Calu3 (cell line): ENCODE data around the gene NOM1. TPM values are rescaled to one million over a fixed set of nuclear protein-coding genes. Genes with fewer than 3 reads are reported as not detected.
"Not testable (repeated sequence)": the region's sequence is repeated elsewhere in the genome, so short reads cannot be mapped to it uniquely, and the experiment has no call there.

ENCODE experiments used
- Bru-seq: library from RNA; stranded (reverse); fragments of 400-500 nt; gene quantifications from one replicate; lab custom pipeline; 2021; lab: Mats Ljungman, UMichigan
- BruChase-seq, 2 experiments: library from RNA; stranded (reverse); fragments of 400-500 nt; gene quantifications; one replicate each; lab custom pipeline; 2021; lab: Mats Ljungman, UMichigan
- BruUV-seq: library from RNA; stranded (reverse); fragments of 400-500 nt; replicated peaks from 2 replicates; lab custom pipeline; 2021; lab: Mats Ljungman, UMichigan
- CTCF ChIA-PET: fragments of 300-600 bp; sonication (Branson Sonifier 250); formaldehyde crosslinking; loops from one replicate; lab custom pipeline; 2022; ENCODE audit warnings: antibody characterized with exemption; lab: Charles Lee
- DNase-seq: peaks from one replicate; pipeline ENCODE4 v3.0.0; 2022
- H3K27ac Mint-ChIP-seq: one replicate; pipeline ENCODE4 v1.8.0; 2022; ENCODE audit warnings: mixed read lengths; ENCODE audit not compliant: unreplicated experiment
- H3K27me3 Mint-ChIP-seq: one replicate; pipeline ENCODE4 v1.8.0; 2022; ENCODE audit warnings: mixed read lengths; ENCODE audit not compliant: unreplicated experiment
- H3K36me3 Mint-ChIP-seq: one replicate; pipeline ENCODE4 v1.8.0; 2022; ENCODE audit warnings: mild to moderate bottlenecking, moderate library complexity, mixed read lengths; ENCODE audit not compliant: insufficient read depth, unreplicated experiment
- H3K4me1 Mint-ChIP-seq: one replicate; pipeline ENCODE4 v1.8.0; 2022; ENCODE audit warnings: mild to moderate bottlenecking, low read depth, mixed read lengths; ENCODE audit not compliant: unreplicated experiment
- H3K4me3 Mint-ChIP-seq: one replicate; pipeline ENCODE4 v1.8.0; 2022; ENCODE audit warnings: mild to moderate bottlenecking, low read depth, moderate library complexity, mixed read lengths; ENCODE audit not compliant: unreplicated experiment
- H3K9me3 Mint-ChIP-seq: one replicate; pipeline ENCODE4 v1.8.0; 2022; ENCODE audit warnings: low read depth, mixed read lengths; ENCODE audit not compliant: unreplicated experiment
- intact Hi-C: fragments of 100-400 bp; cut with micrococcal nuclease; formaldehyde crosslinking; loops from one replicate; pipeline ENCODE4 v1.10.0; 2022; ENCODE audit not compliant: unreplicated experiment
- long read RNA-seq: library from polyadenylated mRNA; stranded (forward); transcript quantifications from one replicate; pipeline ENCODE4 v2.0.0, GENCODE V29; 2022
- total RNA-seq: library from RNA; stranded (reverse); gene quantifications from 2 replicates; pipeline ENCODE4 v1.2.3, GENCODE V29; 2022
- TF ChIP-seq, protein P1 (sequence below): fragments of 200-600 bp; IDR thresholded peaks from one replicate; pipeline ENCODE4 v1.8.0; 2022; ENCODE audit warnings: antibody characterized with exemption; ENCODE audit not compliant: unreplicated experiment

The NOM1 gene, protein sequence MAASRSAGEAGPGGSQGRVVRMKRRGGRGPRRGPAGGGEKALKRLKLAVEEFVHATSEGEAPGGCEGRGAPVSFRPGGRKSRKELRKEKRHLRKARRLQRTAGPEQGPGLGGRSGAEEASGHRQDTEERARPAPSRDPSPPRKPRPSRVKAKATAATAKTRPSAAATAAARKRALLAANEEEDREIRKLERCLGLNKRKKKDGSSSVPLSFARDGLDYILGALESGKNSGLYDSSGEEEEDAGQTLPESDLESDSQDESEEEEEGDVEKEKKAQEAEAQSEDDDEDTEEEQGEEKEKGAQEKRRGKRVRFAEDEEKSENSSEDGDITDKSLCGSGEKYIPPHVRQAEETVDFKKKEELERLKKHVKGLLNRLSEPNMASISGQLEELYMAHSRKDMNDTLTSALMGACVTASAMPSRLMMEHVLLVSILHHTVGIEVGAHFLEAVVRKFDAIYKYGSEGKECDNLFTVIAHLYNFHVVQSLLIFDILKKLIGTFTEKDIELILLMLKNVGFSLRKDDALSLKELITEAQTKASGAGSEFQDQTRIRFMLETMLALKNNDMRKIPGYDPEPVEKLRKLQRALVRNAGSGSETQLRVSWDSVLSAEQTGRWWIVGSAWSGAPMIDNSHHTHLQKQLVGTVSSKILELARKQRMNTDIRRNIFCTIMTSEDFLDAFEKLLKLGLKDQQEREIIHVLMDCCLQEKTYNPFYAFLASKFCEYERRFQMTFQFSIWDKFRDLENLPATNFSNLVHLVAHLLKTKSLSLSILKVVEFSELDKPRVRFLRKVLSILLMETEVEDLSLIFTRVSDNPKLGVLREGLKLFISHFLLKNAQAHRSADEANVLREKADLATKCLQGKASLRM
- total RNA-seq (32.9 and 35.1 TPM in 2 replicates), Bru-seq, nascent RNA (percentile 85 among the genes with signal in this experiment), BruChase-seq, experiment 1, labeled RNA remaining after a 6-hour chase (percentile 84 among the genes with signal in this experiment), BruChase-seq, experiment 2, labeled RNA remaining after a 2-hour chase (percentile 89 among the genes with signal in this experiment)
- long read RNA-seq, full-length matches to known transcripts: 3 of 13 reads
- long read RNA-seq, partial matches to known transcripts: 7 of 13 reads
- long read RNA-seq, other reads (novel, unspliced or antisense): 3 of 13 reads

DNA sequence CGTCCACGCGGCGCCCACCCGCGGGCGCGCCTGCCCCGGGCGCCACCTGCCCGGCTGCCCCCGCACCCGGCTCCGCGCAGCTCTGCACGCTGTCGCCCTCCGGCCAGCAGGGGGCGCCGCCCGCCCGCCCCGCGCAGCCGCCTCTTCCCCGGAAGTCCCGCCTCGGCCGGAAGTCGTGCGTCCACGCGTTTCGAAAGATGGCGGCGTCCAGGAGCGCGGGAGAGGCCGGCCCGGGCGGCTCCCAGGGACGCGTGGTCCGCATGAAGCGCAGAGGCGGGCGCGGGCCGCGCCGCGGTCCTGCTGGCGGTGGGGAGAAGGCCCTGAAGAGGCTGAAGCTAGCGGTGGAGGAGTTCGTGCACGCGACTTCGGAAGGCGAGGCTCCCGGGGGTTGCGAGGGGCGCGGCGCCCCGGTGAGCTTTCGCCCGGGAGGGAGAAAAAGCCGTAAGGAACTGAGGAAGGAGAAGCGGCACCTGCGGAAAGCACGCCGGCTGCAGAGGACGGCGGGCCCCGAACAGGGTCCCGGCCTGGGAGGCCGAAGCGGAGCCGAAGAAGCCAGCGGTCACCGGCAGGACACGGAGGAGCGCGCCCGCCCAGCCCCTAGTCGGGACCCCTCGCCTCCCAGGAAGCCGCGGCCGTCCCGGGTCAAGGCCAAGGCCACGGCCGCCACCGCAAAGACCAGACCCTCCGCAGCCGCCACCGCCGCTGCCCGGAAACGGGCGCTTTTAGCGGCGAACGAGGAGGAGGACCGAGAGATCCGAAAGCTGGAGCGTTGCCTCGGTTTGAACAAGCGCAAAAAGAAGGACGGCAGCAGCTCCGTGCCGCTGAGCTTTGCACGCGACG, at the start of gene NOM1:
TSS of gene NOM1 (plus strand) at position 172 of the 840 bp plus-strand sequence. CDS start at position 198, 26 bp downstream.
- peaks cover 7% of the 10 kb centered on the region for H3K27me3 Mint-ChIP-seq
- peak within 1 kb of the TSS; percentile 68 for H3K27ac Mint-ChIP-seq
- TF ChIP-seq, protein P1, sequence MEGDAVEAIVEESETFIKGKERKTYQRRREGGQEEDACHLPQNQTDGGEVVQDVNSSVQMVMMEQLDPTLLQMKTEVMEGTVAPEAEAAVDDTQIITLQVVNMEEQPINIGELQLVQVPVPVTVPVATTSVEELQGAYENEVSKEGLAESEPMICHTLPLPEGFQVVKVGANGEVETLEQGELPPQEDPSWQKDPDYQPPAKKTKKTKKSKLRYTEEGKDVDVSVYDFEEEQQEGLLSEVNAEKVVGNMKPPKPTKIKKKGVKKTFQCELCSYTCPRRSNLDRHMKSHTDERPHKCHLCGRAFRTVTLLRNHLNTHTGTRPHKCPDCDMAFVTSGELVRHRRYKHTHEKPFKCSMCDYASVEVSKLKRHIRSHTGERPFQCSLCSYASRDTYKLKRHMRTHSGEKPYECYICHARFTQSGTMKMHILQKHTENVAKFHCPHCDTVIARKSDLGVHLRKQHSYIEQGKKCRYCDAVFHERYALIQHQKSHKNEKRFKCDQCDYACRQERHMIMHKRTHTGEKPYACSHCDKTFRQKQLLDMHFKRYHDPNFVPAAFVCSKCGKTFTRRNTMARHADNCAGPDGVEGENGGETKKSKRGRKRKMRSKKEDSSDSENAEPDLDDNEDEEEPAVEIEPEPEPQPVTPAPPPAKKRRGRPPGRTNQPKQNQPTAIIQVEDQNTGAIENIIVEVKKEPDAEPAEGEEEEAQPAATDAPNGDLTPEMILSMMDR: peak; percentile 78
- intact Hi-C loops: loop anchor here (5.0 kb wide), 1 partner anchor 42 kb away; no protein-coding TSS in a partner anchor
- peaks cover 28% of the 10 kb centered on the region for H3K4me1 Mint-ChIP-seq
- H3K9me3 Mint-ChIP-seq: no peaks in the 10 kb centered on the region
- H3K36me3 Mint-ChIP-seq: peaks cover 40% of the 10 kb centered on the region
- no TSS peak for BruUV-seq
- peak; percentile 93 for DNase-seq
- CTCF ChIA-PET: interaction anchor here (0.9 kb wide), 1 partner anchor 58 kb away, joined by 3 read pairs; no protein-coding TSS in a partner anchor
- peak within 1 kb of the TSS; percentile 86 for H3K4me3 Mint-ChIP-seq

DNA sequence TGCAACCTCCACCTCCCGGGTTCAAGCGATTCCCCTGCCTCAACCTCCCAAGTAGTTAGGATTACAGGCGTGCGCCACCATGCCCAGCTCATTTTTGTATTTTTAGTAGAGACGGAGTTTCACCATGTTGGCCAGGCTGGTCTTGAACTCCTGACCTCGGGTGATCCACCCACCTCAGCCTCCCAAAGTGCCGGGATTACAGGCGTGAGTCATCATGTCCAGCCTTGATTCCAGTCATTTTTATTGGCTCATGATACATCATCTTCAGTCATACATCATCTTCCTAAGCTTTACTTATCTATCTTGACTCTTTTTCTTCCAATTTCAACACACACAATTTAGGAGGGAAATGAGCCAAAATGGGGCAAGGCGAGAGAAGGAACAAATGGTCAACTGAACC, 49.4 kb upstream of the NOM1 start:
- H3K36me3 Mint-ChIP-seq, H3K4me3 Mint-ChIP-seq, CTCF ChIA-PET, DNase-seq, intact Hi-C loops, H3K27me3 Mint-ChIP-seq, H3K9me3 Mint-ChIP-seq, BruUV-seq, H3K27ac Mint-ChIP-seq: not testable (repeated sequence)
- H3K4me1 Mint-ChIP-seq: peaks cover 23% of the 10 kb centered on the region

DNA sequence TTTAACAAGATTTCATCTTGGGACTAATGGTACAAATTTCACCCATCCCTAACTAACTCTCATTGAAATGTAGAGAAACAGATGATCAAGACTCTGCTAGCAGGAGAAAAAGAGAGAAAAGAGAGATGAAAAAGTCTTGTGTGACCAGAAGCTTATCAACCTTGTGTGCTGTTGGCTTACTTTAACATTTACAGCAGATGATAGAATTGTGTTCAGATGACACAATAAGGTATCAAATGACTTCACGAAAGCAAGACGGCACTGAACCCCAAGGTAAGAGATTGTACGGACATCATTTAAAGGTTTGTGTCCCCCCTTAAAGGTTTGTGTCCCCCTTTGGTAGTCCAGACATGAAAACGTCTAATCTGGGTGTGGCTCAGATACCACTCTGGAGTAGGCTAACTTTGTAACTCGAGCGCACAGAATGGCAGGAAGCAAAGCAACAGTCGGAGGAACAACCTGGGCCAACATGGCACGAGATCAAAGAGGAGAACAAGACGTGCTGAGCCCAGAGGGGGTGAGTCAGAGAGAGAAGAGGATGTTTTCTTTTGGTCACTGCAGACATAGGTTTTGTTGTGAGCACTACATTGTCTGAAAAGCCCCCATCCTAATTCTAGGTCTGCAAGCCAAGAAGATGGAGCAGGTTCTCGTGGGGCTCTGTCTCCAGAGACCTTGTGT, 46.1 kb upstream of the NOM1 start:
- peak; percentile 58 for DNase-seq
- H3K27me3 Mint-ChIP-seq: no peaks in the 10 kb centered on the region
- BruUV-seq: no TSS peak
- peaks cover 13% of the 10 kb centered on the region for H3K4me1 Mint-ChIP-seq
- intact Hi-C loops: no loop called here
- H3K27ac Mint-ChIP-seq: peak overlapping the region; percentile 57
- TF ChIP-seq, protein P1: no peak
- H3K4me3 Mint-ChIP-seq: peak overlapping the region; percentile 34
- CTCF ChIA-PET: no interaction called here
- no peaks in the 10 kb centered on the region for H3K9me3 Mint-ChIP-seq
- no peaks in the 10 kb centered on the region for H3K36me3 Mint-ChIP-seq

DNA sequence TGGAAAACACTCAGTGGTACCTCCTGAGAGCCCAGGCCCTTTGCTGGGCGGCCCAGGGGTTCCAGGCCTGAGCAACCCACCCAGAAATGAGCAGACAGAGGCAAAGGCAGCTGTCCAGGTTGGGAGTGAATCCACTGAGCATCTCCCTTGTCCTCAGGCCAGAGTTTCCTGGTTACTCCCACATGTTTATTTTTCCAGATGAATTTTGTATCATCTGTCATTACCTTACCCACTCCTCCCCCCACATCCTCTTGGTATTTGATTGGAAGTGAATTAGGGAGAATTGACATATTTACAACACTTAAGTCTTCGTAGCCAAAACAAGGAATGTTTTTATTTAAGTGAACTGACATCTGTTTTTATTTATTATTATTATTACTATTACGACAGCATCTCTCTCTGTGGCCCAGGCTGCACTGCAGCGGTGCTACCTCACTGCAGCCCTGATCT, 43.3 kb upstream of the NOM1 start:
- no peak overlapping the region for H3K27ac Mint-ChIP-seq
- BruUV-seq: no TSS peak
- intact Hi-C loops: loop anchor here (5.0 kb wide), 1 partner anchor 41 kb away; the partner anchor contains the start of gene NOM1
- no peaks in the 10 kb centered on the region for H3K9me3 Mint-ChIP-seq
- no peaks in the 10 kb centered on the region for H3K36me3 Mint-ChIP-seq
- no peak overlapping the region for H3K4me3 Mint-ChIP-seq
- TF ChIP-seq, protein P1: no peak
- no peaks in the 10 kb centered on the region for H3K27me3 Mint-ChIP-seq
- CTCF ChIA-PET: no interaction called here
- no peak for DNase-seq
- peaks cover 13% of the 10 kb centered on the region for H3K4me1 Mint-ChIP-seq
